ENCODE measurements around the gene APBB3.

The APBB3 gene

GRCh38 chr5:140567136-140567818 lies 2.9 kb upstream of the APBB3 start:
- H3K9me3 ChIP-seq (ENCODE audit: control insufficient read depth, low read length) = no peaks in the 10 kb centered on the region
- no peaks in the 10 kb centered on the region for H3K27me3 ChIP-seq (ENCODE audit: control insufficient read depth, insufficient read depth, low read length, poor library complexity, severe bottlenecking)
- peaks cover 15% of the 10 kb centered on the region for H3K36me3 ChIP-seq (ENCODE audit: control insufficient read depth, insufficient read depth, low read length)
- peaks cover 13% of the 10 kb centered on the region for H3K4me1 ChIP-seq (ENCODE audit: control insufficient read depth, insufficient read depth, low read length)
- WGBS, 2 experiments = 95% methylated on average over 22 of the region's 22 CpGs
- no peak overlapping the region for H3K4me3 ChIP-seq (ENCODE audit: insufficient read depth, low read depth, low read length)
- H3K27ac ChIP-seq (ENCODE audit: insufficient read depth, low read depth, low read length, poor library complexity, severe bottlenecking) = no peak overlapping the region

GRCh38 chr5:140566665-140567064 lies 2.3 kb upstream of the APBB3 start:
- Histone ChIP-seq H3K36me3 (ENCODE audit: control insufficient read depth, insufficient read depth, low read length) (peaks cover 15% of the 10 kb centered on the region), H3K27ac (ENCODE audit: insufficient read depth, low read depth, low read length, poor library complexity, severe bottlenecking) (no peak overlapping the region), H3K27me3 (ENCODE audit: control insufficient read depth, insufficient read depth, low read length, poor library complexity, severe bottlenecking) (no peaks in the 10 kb centered on the region), H3K4me3 (ENCODE audit: insufficient read depth, low read depth, low read length) (no peak overlapping the region), H3K9me3 (ENCODE audit: control insufficient read depth, low read length) (no peaks in the 10 kb centered on the region), H3K4me1 (ENCODE audit: control insufficient read depth, insufficient read depth, low read length) (peaks cover 13% of the 10 kb centered on the region)
- WGBS, 2 experiments = 93 to 95% methylated on average over 5 of the region's 5 CpGs

GRCh38 chr5:140565780-140566095 lies 1.3 kb upstream of the APBB3 start:
- WGBS, 2 experiments = 90 to 95% methylated on average over 4 of the region's 4 CpGs
- Histone ChIP-seq H3K36me3 (ENCODE audit: control insufficient read depth, insufficient read depth, low read length) (peaks cover 15% of the 10 kb centered on the region), H3K4me3 (ENCODE audit: insufficient read depth, low read depth, low read length) (peak overlapping the region; percentile 89), H3K4me1 (ENCODE audit: control insufficient read depth, insufficient read depth, low read length) (peaks cover 13% of the 10 kb centered on the region), H3K9me3 (ENCODE audit: control insufficient read depth, low read length) (no peaks in the 10 kb centered on the region), H3K27ac (ENCODE audit: insufficient read depth, low read depth, low read length, poor library complexity, severe bottlenecking) (no peak overlapping the region), H3K27me3 (ENCODE audit: control insufficient read depth, insufficient read depth, low read length, poor library complexity, severe bottlenecking) (no peaks in the 10 kb centered on the region)

GRCh38 chr5:140565024-140565779 lies 804 bp upstream of the APBB3 start:
- Histone ChIP-seq H3K4me1 (ENCODE audit: control insufficient read depth, insufficient read depth, low read length) (peaks cover 13% of the 10 kb centered on the region), H3K36me3 (ENCODE audit: control insufficient read depth, insufficient read depth, low read length) (peaks cover 15% of the 10 kb centered on the region), H3K27me3 (ENCODE audit: control insufficient read depth, insufficient read depth, low read length, poor library complexity, severe bottlenecking) (no peaks in the 10 kb centered on the region), H3K9me3 (ENCODE audit: control insufficient read depth, low read length) (no peaks in the 10 kb centered on the region), H3K27ac (ENCODE audit: insufficient read depth, low read depth, low read length, poor library complexity, severe bottlenecking) (no peak overlapping the region), H3K4me3 (ENCODE audit: insufficient read depth, low read depth, low read length) (peak overlapping the region; percentile 89)
- 6 to 7% methylated on average over 13 of the region's 13 CpGs for WGBS, 2 experiments

GRCh38 chr5:140563596-140563995 lies 802 bp downstream of the APBB3 start:
- H3K4me3 ChIP-seq (ENCODE audit: insufficient read depth, low read depth, low read length) = peak overlapping the region; percentile 89
- no peaks in the 10 kb centered on the region for H3K27me3 ChIP-seq (ENCODE audit: control insufficient read depth, insufficient read depth, low read length, poor library complexity, severe bottlenecking)
- 84 to 86% methylated on average over 7 to 8 of the region's 8 CpGs for WGBS, 2 experiments
- H3K4me1 ChIP-seq (ENCODE audit: control insufficient read depth, insufficient read depth, low read length) = peaks cover 13% of the 10 kb centered on the region
- H3K27ac ChIP-seq (ENCODE audit: insufficient read depth, low read depth, low read length, poor library complexity, severe bottlenecking) = no peak overlapping the region
- no peaks in the 10 kb centered on the region for H3K9me3 ChIP-seq (ENCODE audit: control insufficient read depth, low read length)
- peaks cover 15% of the 10 kb centered on the region for H3K36me3 ChIP-seq (ENCODE audit: control insufficient read depth, insufficient read depth, low read length)

GRCh38 chr5:140561753-140562523 lies 2.5 kb downstream of the APBB3 start:
- 93 to 94% methylated on average over 10 of the region's 10 CpGs for WGBS, 2 experiments
- no peaks in the 10 kb centered on the region for H3K9me3 ChIP-seq (ENCODE audit: control insufficient read depth, low read length)
- peaks cover 17% of the 10 kb centered on the region for H3K4me1 ChIP-seq (ENCODE audit: control insufficient read depth, insufficient read depth, low read length)
- H3K36me3 ChIP-seq (ENCODE audit: control insufficient read depth, insufficient read depth, low read length) = peaks cover 1% of the 10 kb centered on the region
- H3K27ac ChIP-seq (ENCODE audit: insufficient read depth, low read depth, low read length, poor library complexity, severe bottlenecking) = no peak overlapping the region
- no peaks in the 10 kb centered on the region for H3K27me3 ChIP-seq (ENCODE audit: control insufficient read depth, insufficient read depth, low read length, poor library complexity, severe bottlenecking)
- no peak overlapping the region for H3K4me3 ChIP-seq (ENCODE audit: insufficient read depth, low read depth, low read length)

GRCh38 chr5:140560227-140560626 lies 4.2 kb downstream of the APBB3 start:
- H3K4me1 ChIP-seq (ENCODE audit: control insufficient read depth, insufficient read depth, low read length) = peaks cover 22% of the 10 kb centered on the region
- no peaks in the 10 kb centered on the region for H3K36me3 ChIP-seq (ENCODE audit: control insufficient read depth, insufficient read depth, low read length)
- WGBS, 2 experiments = 91 to 95% methylated on average over 10 of the region's 10 CpGs
- no peak overlapping the region for H3K27ac ChIP-seq (ENCODE audit: insufficient read depth, low read depth, low read length, poor library complexity, severe bottlenecking)
- H3K27me3 ChIP-seq (ENCODE audit: control insufficient read depth, insufficient read depth, low read length, poor library complexity, severe bottlenecking) = no peaks in the 10 kb centered on the region
- no peak overlapping the region for H3K4me3 ChIP-seq (ENCODE audit: insufficient read depth, low read depth, low read length)
- no peaks in the 10 kb centered on the region for H3K9me3 ChIP-seq (ENCODE audit: control insufficient read depth, low read length)

- Histone ChIP-seq H3K36me3 (ENCODE audit: control insufficient read depth, insufficient read depth, low read length) (no peaks in the 10 kb centered on the region), H3K4me3 (ENCODE audit: insufficient read depth, low read depth, low read length) (no peak overlapping the region), H3K27me3 (ENCODE audit: control insufficient read depth, insufficient read depth, low read length, poor library complexity, severe bottlenecking) (no peaks in the 10 kb centered on the region), H3K4me1 (ENCODE audit: control insufficient read depth, insufficient read depth, low read length) (peaks cover 22% of the 10 kb centered on the region), H3K9me3 (ENCODE audit: control insufficient read depth, low read length) (no peaks in the 10 kb centered on the region), H3K27ac (ENCODE audit: insufficient read depth, low read depth, low read length, poor library complexity, severe bottlenecking) (no peak overlapping the region)
- WGBS, 2 experiments = 93 to 97% methylated on average over 9 of the region's 9 CpGs
These were observed 5.9 kb downstream of the APBB3 start for GRCh38 chr5:140558542-140558941.

- WGBS, 2 experiments = 91 to 98% methylated on average over 3 of the region's 3 CpGs
- peak overlapping the region; percentile 91 for H3K27ac ChIP-seq (ENCODE audit: insufficient read depth, low read depth, low read length, poor library complexity, severe bottlenecking)
These were observed 6.4 kb downstream of the APBB3 start for GRCh38 chr5:140557965-140558364.

More at GRCh38 chr5:140557965-140558364, 6.4 kb downstream of the APBB3 start:
- no peaks in the 10 kb centered on the region for H3K27me3 ChIP-seq (ENCODE audit: control insufficient read depth, insufficient read depth, low read length, poor library complexity, severe bottlenecking)
- H3K4me1 ChIP-seq (ENCODE audit: control insufficient read depth, insufficient read depth, low read length) = peaks cover 18% of the 10 kb centered on the region
- H3K9me3 ChIP-seq (ENCODE audit: control insufficient read depth, low read length) = no peaks in the 10 kb centered on the region
- H3K36me3 ChIP-seq (ENCODE audit: control insufficient read depth, insufficient read depth, low read length) = no peaks in the 10 kb centered on the region
- H3K4me3 ChIP-seq (ENCODE audit: insufficient read depth, low read depth, low read length) = peak overlapping the region; percentile 96

Data from ectodermal cell (in vitro differentiated cells).